AG10803 (cell line): ENCODE measurements around the gene NALCN.

ENCODE experiments used
- DNase-seq: peaks from one replicate; pipeline ENCODE4 v3.0.0; 2010; ENCODE audit warnings: low read depth
- H3K4me3 ChIP-seq: 2 replicates; pipeline ENCODE4 v1.5.1; 2011; ENCODE audit warnings: mild to moderate bottlenecking, low read length, control low read depth
- CTCF ChIP-seq: conservative IDR thresholded peaks from 2 replicates; pipeline ENCODE4 v1.5.1; 2011; ENCODE audit warnings: mild to moderate bottlenecking, low read length, control low read depth, inconsistent platforms

The NALCN gene

GRCh38 chr13:101058841-101059240 lies 357.5 kb downstream of the NALCN start:
- no peak for DNase-seq
- no peak for TF ChIP-seq CTCF
- no peak overlapping the region for H3K4me3 ChIP-seq

GRCh38 chr13:101053301-101054093 lies 362.8 kb downstream of the NALCN start:
- DNase-seq: peak; percentile 4
- H3K4me3 ChIP-seq: no peak overlapping the region
- TF ChIP-seq CTCF: no peak

GRCh38 chr13:101049166-101049850 lies 367.0 kb downstream of the NALCN start:
- no peak overlapping the region for H3K4me3 ChIP-seq
- DNase-seq: no peak
- TF ChIP-seq CTCF: no peak

GRCh38 chr13:101036546-101036945 lies 379.8 kb downstream of the NALCN start:
- no peak overlapping the region for H3K4me3 ChIP-seq
- no peak for DNase-seq
- no peak for TF ChIP-seq CTCF

- no peak for TF ChIP-seq CTCF
- no peak for DNase-seq
- H3K4me3 ChIP-seq: no peak overlapping the region
Observed at GRCh38 chr13:101035119-101035620, 381.1 kb downstream of the NALCN start.

GRCh38 chr13:101026736-101027398 lies 389.4 kb downstream of the NALCN start:
- no peak overlapping the region for H3K4me3 ChIP-seq
- no peak for TF ChIP-seq CTCF
- no peak for DNase-seq
